Activated B cell treated with CpG ODN at 0.5 μM for 24 hours (primary cell): ENCODE data around the gene SPTSSA. TPM values are rescaled to one million over a fixed set of nuclear protein-coding genes. Genes with fewer than 3 reads are reported as not detected.
"Not testable (repeated sequence)": the region's sequence is repeated elsewhere in the genome, so short reads cannot be mapped to it uniquely, and the experiment has no call there.

Source experiments
- ATAC-seq: fragments of 200-7000 bp; cut with Tn5 transposase; one replicate; pipeline ENCODE4 v1.10.0; 2021; ENCODE audit warnings: low read depth, mild to moderate bottlenecking, moderate library complexity
- CTCF ChIA-PET: fragments of 350-600 bp; sonication (Branson Sonifier 250); formaldehyde crosslinking; loops from one replicate; lab custom pipeline; 2021; ENCODE audit warnings: antibody characterized with exemption; lab: Charles Lee
- POLR2A ChIA-PET: fragments of 350-600 bp; sonication (Branson Sonifier 250); formaldehyde crosslinking; loops from one replicate; lab custom pipeline; 2021; ENCODE audit warnings: antibody characterized with exemption; lab: Charles Lee
- DNase-seq: peaks from one replicate; pipeline ENCODE4 v3.0.0; 2022
- H3K27ac Mint-ChIP-seq: one replicate; pipeline ENCODE4 v1.8.0; 2020; ENCODE audit warnings: mixed read lengths
- H3K27me3 Mint-ChIP-seq: one replicate; pipeline ENCODE4 v1.8.0; 2021; ENCODE audit warnings: mixed read lengths
- H3K36me3 Mint-ChIP-seq: one replicate; pipeline ENCODE4 v1.8.0; 2021; ENCODE audit warnings: low read depth, mixed read lengths
- H3K4me1 Mint-ChIP-seq: one replicate; pipeline ENCODE4 v1.8.0; 2021; ENCODE audit warnings: mixed read lengths
- H3K4me3 Mint-ChIP-seq: one replicate; pipeline ENCODE4 v1.8.0; 2020; ENCODE audit warnings: mild to moderate bottlenecking, mixed read lengths
- H3K9me3 Mint-ChIP-seq: one replicate; pipeline ENCODE4 v1.8.0; 2020; ENCODE audit warnings: mixed read lengths
- CTCF ChIP-seq: fragments of 200-600 bp; IDR thresholded peaks from one replicate; pipeline ENCODE4 v1.8.0; 2022; ENCODE audit warnings: antibody characterized with exemption, mild to moderate bottlenecking
- intact Hi-C: fragments of 100-400 bp; cut with micrococcal nuclease; formaldehyde crosslinking; loops from one replicate; pipeline ENCODE4 v1.15.1; 2024
- total RNA-seq: library from RNA; stranded (reverse); gene quantifications from 2 replicates; pipeline ENCODE4 v1.2.3, GENCODE V29; 2022

Gene SPTSSA
- total RNA-seq, 1 donor from 2014 or later, result 6.2 TPM

GRCh38 chr14:34479694-34480093 lies 17.7 kb upstream of the SPTSSA start:
- ChIA-PET CTCF (no interaction called here), POLR2A (no interaction called here)
- no peak overlapping the region for H3K4me3 Mint-ChIP-seq
- no peaks in the 10 kb centered on the region for H3K9me3 Mint-ChIP-seq
- no peak overlapping the region for H3K27ac Mint-ChIP-seq
- TF ChIP-seq CTCF, result no peak
- intact Hi-C loops, result no loop called here
- no peaks in the 10 kb centered on the region for H3K4me1 Mint-ChIP-seq
- ATAC-seq, result no peak
- no peaks in the 10 kb centered on the region for H3K36me3 Mint-ChIP-seq
- no peaks in the 10 kb centered on the region for H3K27me3 Mint-ChIP-seq
- DNase-seq, result no peak

- CTCF ChIA-PET, result no interaction called here
- no peaks in the 10 kb centered on the region for H3K36me3 Mint-ChIP-seq
- H3K4me3 Mint-ChIP-seq, result no peak overlapping the region
- no peaks in the 10 kb centered on the region for H3K9me3 Mint-ChIP-seq
- no peak for ATAC-seq
- POLR2A ChIA-PET, result no interaction called here
- intact Hi-C loops, result no loop called here
- TF ChIP-seq CTCF, result no peak
- DNase-seq, result no peak
- no peaks in the 10 kb centered on the region for H3K27me3 Mint-ChIP-seq
- H3K4me1 Mint-ChIP-seq, result no peaks in the 10 kb centered on the region
- no peak overlapping the region for H3K27ac Mint-ChIP-seq
These were observed 16.2 kb upstream of the SPTSSA start for GRCh38 chr14:34478261-34478660.

- H3K4me1 Mint-ChIP-seq, H3K27me3 Mint-ChIP-seq, H3K4me3 Mint-ChIP-seq, ATAC-seq, H3K36me3 Mint-ChIP-seq, H3K9me3 Mint-ChIP-seq, intact Hi-C loops, DNase-seq, H3K27ac Mint-ChIP-seq, CTCF ChIA-PET, POLR2A ChIA-PET: not testable (repeated sequence)
These were observed 14.0 kb upstream of the SPTSSA start for GRCh38 chr14:34476036-34476435.

GRCh38 chr14:34475163-34475562 lies 13.1 kb upstream of the SPTSSA start:
- Mint-ChIP-seq H3K36me3 (no peaks in the 10 kb centered on the region), H3K4me1 (no peaks in the 10 kb centered on the region), H3K27me3 (peaks cover 2% of the 10 kb centered on the region), H3K4me3 (no peak overlapping the region), H3K9me3 (no peaks in the 10 kb centered on the region), H3K27ac (no peak overlapping the region)
- no peak for ATAC-seq
- POLR2A ChIA-PET, result no interaction called here
- intact Hi-C loops, result no loop called here
- TF ChIP-seq CTCF, result no peak
- CTCF ChIA-PET, result no interaction called here
- DNase-seq, result no peak

GRCh38 chr14:34474187-34474679 lies 12.2 kb upstream of the SPTSSA start:
- intact Hi-C loops, result no loop called here
- Mint-ChIP-seq H3K9me3 (no peaks in the 10 kb centered on the region), H3K4me1 (no peaks in the 10 kb centered on the region), H3K36me3 (no peaks in the 10 kb centered on the region), H3K4me3 (no peak overlapping the region), H3K27ac (no peak overlapping the region), H3K27me3 (peaks cover 2% of the 10 kb centered on the region)
- no peak for TF ChIP-seq CTCF
- ChIA-PET POLR2A (no interaction called here), CTCF (no interaction called here)
- ATAC-seq, result no peak
- no peak for DNase-seq

- Mint-ChIP-seq H3K4me1 (no peaks in the 10 kb centered on the region), H3K27me3 (peaks cover 2% of the 10 kb centered on the region), H3K4me3 (no peak overlapping the region), H3K36me3 (no peaks in the 10 kb centered on the region), H3K9me3 (no peaks in the 10 kb centered on the region), H3K27ac (no peak overlapping the region)
- no peak for TF ChIP-seq CTCF
- ChIA-PET CTCF (no interaction called here), POLR2A (interaction anchor here (0.7 kb wide), 1 partner anchor 97 kb away, joined by 5 read pairs; no protein-coding TSS in a partner anchor)
- intact Hi-C loops, result no loop called here
- no peak for ATAC-seq
- no peak for DNase-seq
These were observed 10.8 kb upstream of the SPTSSA start for GRCh38 chr14:34472706-34473279.
